ENCODE data around the gene LYG1. TPM values are rescaled to one million over a fixed set of nuclear protein-coding genes. Genes with fewer than 3 reads are reported as not detected.

Gene LYG1
- polyA plus RNA-seq, 2 of the 4 experiments (the other 2 are of a cell fraction), result 3.2 to 4.0 TPM

DNA sequence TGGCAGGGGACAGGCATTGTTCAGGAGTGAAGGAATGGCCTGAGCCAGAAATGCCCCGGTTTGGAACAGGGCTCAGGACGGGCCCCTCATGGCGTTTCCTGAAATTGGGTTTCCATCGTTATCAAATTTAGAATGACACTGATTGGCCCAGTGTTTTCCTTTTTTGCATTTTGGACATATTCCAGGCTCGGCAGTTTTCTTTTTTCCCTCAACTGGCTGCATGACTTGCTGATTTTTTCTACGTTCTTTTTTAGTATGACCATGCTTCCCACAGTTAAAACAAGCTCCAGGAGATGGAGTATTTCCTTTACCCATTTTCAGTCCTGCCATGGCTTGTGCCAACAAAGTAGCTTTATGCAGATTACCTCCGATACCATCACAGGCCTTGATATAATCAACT, 25.1 kb downstream of the LYG1 start:
- Histone ChIP-seq H3K4me2 (no peak overlapping the region), H3K4me1 (0 out of 3 replicates have a peak, but pooled peaks cover 2% of the 10 kb centered on the region), H3K4me3 (no peak overlapping the region), H3K9me3 (peaks cover 4% of the 10 kb centered on the region; the same call in 2 of the 3 replicates), H3K27ac (no peak overlapping the region)
- POLR2A ChIA-PET, result no interaction called here
- WGBS (ENCODE audit: missing lambda C conversion rate), result 59% methylated on average over 7 of the region's 7 CpGs
- CTCF ChIA-PET, result no interaction called here
- FAIRE-seq, result no peak
- DNase-seq (ENCODE audit: low read depth in 1 of 2, low spot score in 1 of 2), result no peak
- ATAC-seq, result no peak
- TF ChIP-seq SREBF2 (IDR thresholded peaks at IDR 0.05) (no peak), NPAS2 (CRISPR knock-in tag; IDR thresholded peaks at IDR 0.05; ENCODE audit: borderline replicate concordance) (no peak), EP300 (IDR thresholded peaks at IDR 0.05) (no peak), KDM1A (IDR thresholded peaks at IDR 0.05; ENCODE audit: low read depth) (no peak), CHD2 (IDR thresholded peaks at IDR 0.05; ENCODE audit: low read length, partially characterized antibody) (no peak), POLR2A (IDR thresholded peaks at IDR 0.05; ENCODE audit: low read length) (no peak), RARB (CRISPR knock-in tag; IDR thresholded peaks at IDR 0.05) (no peak), KDM5A (IDR thresholded peaks at IDR 0.05) (no peak)
- TF ChIP-seq, protein P1, sequence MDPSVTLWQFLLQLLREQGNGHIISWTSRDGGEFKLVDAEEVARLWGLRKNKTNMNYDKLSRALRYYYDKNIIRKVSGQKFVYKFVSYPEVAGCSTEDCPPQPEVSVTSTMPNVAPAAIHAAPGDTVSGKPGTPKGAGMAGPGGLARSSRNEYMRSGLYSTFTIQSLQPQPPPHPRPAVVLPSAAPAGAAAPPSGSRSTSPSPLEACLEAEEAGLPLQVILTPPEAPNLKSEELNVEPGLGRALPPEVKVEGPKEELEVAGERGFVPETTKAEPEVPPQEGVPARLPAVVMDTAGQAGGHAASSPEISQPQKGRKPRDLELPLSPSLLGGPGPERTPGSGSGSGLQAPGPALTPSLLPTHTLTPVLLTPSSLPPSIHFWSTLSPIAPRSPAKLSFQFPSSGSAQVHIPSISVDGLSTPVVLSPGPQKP (IDR thresholded peaks at IDR 0.05; ENCODE audit: low read depth, low read length), result no peak

DNA sequence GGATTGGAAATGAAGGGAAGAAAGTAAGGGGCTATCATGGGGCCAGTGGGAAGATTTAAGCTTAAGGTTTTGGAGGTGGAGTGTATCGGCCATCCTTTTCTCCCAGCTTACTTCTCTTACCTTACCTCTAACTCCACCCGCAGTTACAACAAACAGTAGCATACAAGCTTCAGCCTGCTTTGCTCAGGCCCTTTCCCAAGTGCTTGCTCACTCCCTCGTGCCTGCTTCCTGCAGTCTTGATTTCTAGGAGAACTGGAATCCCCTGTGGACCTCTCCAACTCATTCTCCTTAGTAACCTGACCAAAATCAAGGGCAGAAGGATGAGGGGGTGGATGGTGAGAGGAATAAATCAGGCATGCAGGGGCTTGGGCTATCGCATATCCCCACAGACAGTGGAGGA, 39.8 kb downstream of the LYG1 start:
- no peaks in the 10 kb centered on the region for H3K4me1 ChIP-seq
- no peak overlapping the region for H3K4me2 ChIP-seq
- 59% methylated on average over 4 of the region's 4 CpGs for WGBS (ENCODE audit: missing lambda C conversion rate)
- H3K27ac ChIP-seq, result no peak overlapping the region
- FAIRE-seq, result no peak
- H3K9me3 ChIP-seq, result no peaks in the 10 kb centered on the region; the same call in 2 of the 3 replicates
- TF ChIP-seq HDAC2 (IDR thresholded peaks at IDR 0.05) (no peak), SREBF2 (IDR thresholded peaks at IDR 0.05) (no peak), POLR2A (IDR thresholded peaks at IDR 0.05; ENCODE audit: low read length) (no peak), NFE2L2 (conservative IDR thresholded peaks at IDR 0.05; ENCODE audit: low read length) (no peak), ZC3H11A (IDR thresholded peaks at IDR 0.05) (no peak), GATA3 (IDR thresholded peaks at IDR 0.05; ENCODE audit: borderline replicate concordance) (no peak), HOXA7 (CRISPR knock-in tag; IDR thresholded peaks at IDR 0.05) (no peak), EHMT2 (IDR thresholded peaks at IDR 0.05; ENCODE audit: low read depth) (no peak), ZFP36 (IDR thresholded peaks at IDR 0.05; ENCODE audit: borderline replicate concordance, partially characterized antibody) (no peak), FOXS1 (CRISPR knock-in tag; IDR thresholded peaks at IDR 0.05) (no peak)
- TF ChIP-seq, protein P1 (IDR thresholded peaks at IDR 0.05; ENCODE audit: low read depth, low read length), result no peak
- TF ChIP-seq, protein P2, sequence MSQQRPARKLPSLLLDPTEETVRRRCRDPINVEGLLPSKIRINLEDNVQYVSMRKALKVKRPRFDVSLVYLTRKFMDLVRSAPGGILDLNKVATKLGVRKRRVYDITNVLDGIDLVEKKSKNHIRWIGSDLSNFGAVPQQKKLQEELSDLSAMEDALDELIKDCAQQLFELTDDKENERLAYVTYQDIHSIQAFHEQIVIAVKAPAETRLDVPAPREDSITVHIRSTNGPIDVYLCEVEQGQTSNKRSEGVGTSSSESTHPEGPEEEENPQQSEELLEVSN (IDR thresholded peaks at IDR 0.05; ENCODE audit: borderline replicate concordance, low read depth), result no peak
- TF ChIP-seq, protein P3, sequence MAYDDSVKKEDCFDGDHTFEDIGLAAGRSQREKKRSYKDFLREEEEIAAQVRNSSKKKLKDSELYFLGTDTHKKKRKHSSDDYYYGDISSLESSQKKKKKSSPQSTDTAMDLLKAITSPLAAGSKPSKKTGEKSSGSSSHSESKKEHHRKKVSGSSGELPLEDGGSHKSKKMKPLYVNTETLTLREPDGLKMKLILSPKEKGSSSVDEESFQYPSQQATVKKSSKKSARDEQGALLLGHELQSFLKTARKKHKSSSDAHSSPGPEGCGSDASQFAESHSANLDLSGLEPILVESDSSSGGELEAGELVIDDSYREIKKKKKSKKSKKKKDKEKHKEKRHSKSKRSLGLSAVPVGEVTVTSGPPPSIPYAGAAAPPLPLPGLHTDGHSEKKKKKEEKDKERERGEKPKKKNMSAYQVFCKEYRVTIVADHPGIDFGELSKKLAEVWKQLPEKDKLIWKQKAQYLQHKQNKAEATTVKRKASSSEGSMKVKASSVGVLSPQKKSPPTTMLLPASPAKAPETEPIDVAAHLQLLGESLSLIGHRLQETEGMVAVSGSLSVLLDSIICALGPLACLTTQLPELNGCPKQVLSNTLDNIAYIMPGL (CRISPR knock-in tag; IDR thresholded peaks at IDR 0.05; ENCODE audit: borderline replicate concordance), result no peak
- ATAC-seq, result no peak
- H3K4me3 ChIP-seq, result no peak overlapping the region
- ChIA-PET CTCF (no interaction called here), POLR2A (no interaction called here)
- DNase-seq (ENCODE audit: low read depth in 1 of 2, low spot score in 1 of 2), result no peak

DNA sequence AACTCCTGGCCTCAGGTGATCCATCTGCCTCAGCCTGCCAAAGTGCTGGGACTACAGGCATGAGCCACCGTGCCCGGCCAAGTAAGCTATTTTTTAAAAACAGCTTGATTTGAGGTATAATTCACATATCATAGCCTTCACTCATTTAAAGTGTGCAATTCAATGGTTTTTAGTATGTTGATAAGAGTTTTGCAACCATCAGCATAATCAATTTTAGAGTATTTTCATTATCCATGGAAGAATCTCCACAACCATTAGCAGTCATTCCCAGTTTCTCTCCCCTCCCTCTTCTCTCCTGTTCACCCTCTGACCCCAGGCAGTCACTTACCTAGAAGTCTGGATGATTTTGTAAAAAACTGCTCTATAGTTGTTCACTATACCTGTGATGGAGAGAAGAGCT, 40.8 kb downstream of the LYG1 start:
- WGBS (ENCODE audit: missing lambda C conversion rate), result 87% methylated on average over 2 of the region's 2 CpGs
- Histone ChIP-seq H3K4me2 (no peak overlapping the region), H3K9me3 (no peaks in the 10 kb centered on the region; the same call in 2 of the 3 replicates), H3K4me1 (no peaks in the 10 kb centered on the region), H3K27ac (no peak overlapping the region), H3K4me3 (no peak overlapping the region)
- FAIRE-seq (no peak), ATAC-seq (no peak), DNase-seq (ENCODE audit: low read depth in 1 of 2, low spot score in 1 of 2) (no peak)
- ChIA-PET POLR2A (no interaction called here), CTCF (no interaction called here)
- no peak for TF ChIP-seq POLR2A (IDR thresholded peaks at IDR 0.05; ENCODE audit: low read length)
- TF ChIP-seq MAFK (IDR thresholded peaks at IDR 0.05; ENCODE audit: partially characterized antibody), result peak; percentile 52
- TF ChIP-seq FOSB (CRISPR knock-in tag; IDR thresholded peaks at IDR 0.05), result no peak
- TF ChIP-seq, protein P4, sequence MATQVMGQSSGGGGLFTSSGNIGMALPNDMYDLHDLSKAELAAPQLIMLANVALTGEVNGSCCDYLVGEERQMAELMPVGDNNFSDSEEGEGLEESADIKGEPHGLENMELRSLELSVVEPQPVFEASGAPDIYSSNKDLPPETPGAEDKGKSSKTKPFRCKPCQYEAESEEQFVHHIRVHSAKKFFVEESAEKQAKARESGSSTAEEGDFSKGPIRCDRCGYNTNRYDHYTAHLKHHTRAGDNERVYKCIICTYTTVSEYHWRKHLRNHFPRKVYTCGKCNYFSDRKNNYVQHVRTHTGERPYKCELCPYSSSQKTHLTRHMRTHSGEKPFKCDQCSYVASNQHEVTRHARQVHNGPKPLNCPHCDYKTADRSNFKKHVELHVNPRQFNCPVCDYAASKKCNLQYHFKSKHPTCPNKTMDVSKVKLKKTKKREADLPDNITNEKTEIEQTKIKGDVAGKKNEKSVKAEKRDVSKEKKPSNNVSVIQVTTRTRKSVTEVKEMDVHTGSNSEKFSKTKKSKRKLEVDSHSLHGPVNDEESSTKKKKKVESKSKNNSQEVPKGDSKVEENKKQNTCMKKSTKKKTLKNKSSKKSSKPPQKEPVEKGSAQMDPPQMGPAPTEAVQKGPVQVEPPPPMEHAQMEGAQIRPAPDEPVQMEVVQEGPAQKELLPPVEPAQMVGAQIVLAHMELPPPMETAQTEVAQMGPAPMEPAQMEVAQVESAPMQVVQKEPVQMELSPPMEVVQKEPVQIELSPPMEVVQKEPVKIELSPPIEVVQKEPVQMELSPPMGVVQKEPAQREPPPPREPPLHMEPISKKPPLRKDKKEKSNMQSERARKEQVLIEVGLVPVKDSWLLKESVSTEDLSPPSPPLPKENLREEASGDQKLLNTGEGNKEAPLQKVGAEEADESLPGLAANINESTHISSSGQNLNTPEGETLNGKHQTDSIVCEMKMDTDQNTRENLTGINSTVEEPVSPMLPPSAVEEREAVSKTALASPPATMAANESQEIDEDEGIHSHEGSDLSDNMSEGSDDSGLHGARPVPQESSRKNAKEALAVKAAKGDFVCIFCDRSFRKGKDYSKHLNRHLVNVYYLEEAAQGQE (IDR thresholded peaks at IDR 0.05), result no peak
- no peak for TF ChIP-seq MAZ (IDR thresholded peaks at IDR 0.05; ENCODE audit: borderline replicate concordance, low read depth, low read length)
- TF ChIP-seq NR3C1 (IDR thresholded peaks at IDR 0.05), result no peak

Data from A549 (cell line).